ENCODE results near the gene BRI3. TPM values are rescaled to one million over a fixed set of nuclear protein-coding genes. Genes with fewer than 3 reads are reported as not detected.

BRI3 gene
- total and polyA plus RNA-seq, 5 experiments from 2014 or later = 15.1 to 86.2 (median 18.8) TPM

DNA sequence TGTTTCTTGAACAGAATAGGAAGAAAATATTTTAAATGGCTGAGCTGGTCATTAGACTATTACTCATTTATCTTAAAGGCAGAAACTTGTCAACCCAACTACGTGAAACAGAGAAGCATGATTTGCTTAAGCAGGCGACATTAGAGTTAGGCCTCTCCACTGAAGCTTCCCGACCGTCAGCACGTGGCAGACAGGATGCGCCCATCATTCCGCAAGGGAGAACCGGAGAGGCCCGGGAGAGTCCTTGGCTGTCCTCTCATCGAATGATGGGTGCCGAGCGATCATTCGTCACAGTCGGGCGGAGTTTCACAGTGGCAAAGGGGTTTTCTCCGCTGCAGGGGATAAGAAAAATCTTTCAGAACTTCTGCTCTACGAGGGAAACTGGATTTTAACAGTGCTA lies 11.8 kb downstream of the BRI3 start:
- no peak for ATAC-seq
- Mint-ChIP-seq H3K4me1 (peaks cover 0 to 7% (median 4%) of the 10 kb centered on the region in 4 donors), H3K27ac (no peak overlapping the region), H3K27me3 (no peaks in the 10 kb centered on the region), H3K36me3 (peaks cover 0 to 13% (median 0%) of the 10 kb centered on the region in 3 donors), H3K9me3 (no peaks in the 10 kb centered on the region), H3K4me3 (no peak overlapping the region)
- DNase-seq = no peak
- POLR2A ChIA-PET = no interaction called here

- ATAC-seq = no peak
- Mint-ChIP-seq H3K9me3 (no peaks in the 10 kb centered on the region), H3K4me1 (peaks cover 0 to 3% (median 2%) of the 10 kb centered on the region in 4 donors), H3K27me3 (no peaks in the 10 kb centered on the region), H3K36me3 (peaks cover 0 to 10% (median 0%) of the 10 kb centered on the region in 3 donors), H3K4me3 (no peak overlapping the region), H3K27ac (no peak overlapping the region)
- no peak for DNase-seq
- POLR2A ChIA-PET = no interaction called here
These were observed 12.3 kb downstream of the BRI3 start for GRCh38 chr7:98293746-98294145.

DNA sequence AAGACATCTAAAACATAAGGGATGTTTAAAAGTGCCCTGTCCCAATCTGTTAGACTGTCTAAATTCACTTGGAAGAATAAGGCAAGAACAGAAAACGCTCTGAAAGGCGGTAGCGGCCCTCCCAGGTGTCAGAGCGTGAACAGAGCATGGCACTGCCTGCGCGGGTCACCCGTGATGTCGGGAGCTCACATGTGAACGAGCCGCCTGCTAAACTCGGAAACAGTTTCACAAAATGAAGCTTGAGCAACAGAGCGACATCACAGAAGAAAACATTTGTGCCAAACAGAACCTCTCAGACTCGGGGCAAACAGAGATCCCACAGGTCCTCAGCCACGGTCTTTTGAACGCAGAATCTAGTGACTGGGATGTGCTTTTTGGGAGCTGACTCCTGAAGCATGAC lies 12.8 kb downstream of the BRI3 start:
- ATAC-seq (no peak), DNase-seq (no peak)
- peaks cover 0 to 3% (median 2%) of the 10 kb centered on the region in 4 donors for H3K4me1 Mint-ChIP-seq
- H3K9me3 Mint-ChIP-seq = no peaks in the 10 kb centered on the region
- peak overlapping the region in 1 of 10 donors; percentile 22 for H3K27ac Mint-ChIP-seq
- POLR2A ChIA-PET = no interaction called here
- H3K27me3 Mint-ChIP-seq = no peaks in the 10 kb centered on the region
- peaks cover 0 to 8% (median 0%) of the 10 kb centered on the region in 3 donors for H3K36me3 Mint-ChIP-seq
- no peak overlapping the region for H3K4me3 Mint-ChIP-seq

GRCh38 chr7:98294798-98295382 lies 13.4 kb downstream of the BRI3 start:
- Mint-ChIP-seq H3K27me3 (no peaks in the 10 kb centered on the region), H3K36me3 (peaks cover 0 to 8% (median 0%) of the 10 kb centered on the region in 3 donors), H3K4me1 (peaks cover 0 to 2% (median under 1%) of the 10 kb centered on the region in 4 donors), H3K27ac (peak overlapping the region in 1 of 10 donors; percentile 22), H3K4me3 (no peak overlapping the region), H3K9me3 (no peaks in the 10 kb centered on the region)
- peak; percentile 49 to 56 for ATAC-seq
- POLR2A ChIA-PET = no interaction called here
- DNase-seq = peak in 3 of 10 donors; percentile 12 to 27 (median 25)

GRCh38 chr7:98295467-98296192 lies 14.1 kb downstream of the BRI3 start:
- ATAC-seq = no peak
- peak overlapping the region in 1 of 10 donors; percentile 33 for H3K27ac Mint-ChIP-seq
- peaks cover 0 to 8% (median 0%) of the 10 kb centered on the region in 3 donors for H3K36me3 Mint-ChIP-seq
- DNase-seq = no peak
- POLR2A ChIA-PET = no interaction called here
- peaks cover 0 to 2% (median 0%) of the 10 kb centered on the region in 9 donors for H3K9me3 Mint-ChIP-seq
- no peak overlapping the region for H3K4me3 Mint-ChIP-seq
- H3K27me3 Mint-ChIP-seq = no peaks in the 10 kb centered on the region
- peaks cover 0 to 2% (median under 1%) of the 10 kb centered on the region in 4 donors for H3K4me1 Mint-ChIP-seq

GRCh38 chr7:98296833-98297232 lies 15.3 kb downstream of the BRI3 start:
- H3K36me3 Mint-ChIP-seq = peaks cover 0 to 8% (median 0%) of the 10 kb centered on the region in 3 donors
- no peak for ATAC-seq
- no peaks in the 10 kb centered on the region for H3K27me3 Mint-ChIP-seq
- H3K4me3 Mint-ChIP-seq = no peak overlapping the region
- DNase-seq = no peak
- peaks cover 0 to 2% (median 0%) of the 10 kb centered on the region in 9 donors for H3K9me3 Mint-ChIP-seq
- peaks cover 0 to 5% (median 0%) of the 10 kb centered on the region in 4 donors for H3K4me1 Mint-ChIP-seq
- POLR2A ChIA-PET = no interaction called here
- H3K27ac Mint-ChIP-seq = no peak overlapping the region

DNA sequence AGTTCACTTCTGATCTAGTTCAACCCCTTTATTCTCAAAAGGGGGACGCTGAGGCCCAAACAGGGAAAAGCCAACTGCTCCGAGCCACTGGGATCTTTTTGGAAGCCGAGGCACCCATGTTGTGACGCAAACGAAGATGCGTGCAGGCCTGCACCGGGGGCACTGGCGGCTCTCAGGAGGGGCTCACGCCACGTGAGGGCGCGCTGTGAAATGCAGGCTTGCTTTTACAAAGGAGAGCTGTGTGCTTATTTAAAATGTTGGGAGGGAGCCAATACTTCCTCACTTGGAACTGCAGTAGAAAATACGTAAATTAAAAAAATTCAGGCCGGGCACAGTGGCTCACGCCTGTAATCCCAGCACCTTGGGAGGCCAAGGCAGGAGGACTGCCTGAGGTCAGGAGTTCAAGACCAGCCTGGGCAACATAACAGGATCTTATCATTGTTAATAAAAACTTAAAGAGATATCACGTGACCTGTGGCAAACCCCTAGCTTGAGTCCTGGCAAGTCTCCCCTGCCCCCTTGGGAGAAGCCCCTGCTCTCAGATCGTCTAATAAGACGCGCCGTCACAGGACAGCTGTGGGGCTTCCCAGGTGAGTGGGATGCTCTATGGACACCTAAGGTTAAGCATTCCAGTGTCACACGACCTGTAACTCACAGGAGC lies 16.3 kb downstream of the BRI3 start:
- Mint-ChIP-seq H3K4me3 (no peak overlapping the region), H3K36me3 (peaks cover 0 to 3% (median 0%) of the 10 kb centered on the region in 3 donors), H3K4me1 (peaks cover 0 to 8% (median 0%) of the 10 kb centered on the region in 4 donors), H3K27me3 (no peaks in the 10 kb centered on the region), H3K27ac (peak overlapping the region in 1 of 10 donors; percentile 38), H3K9me3 (peaks cover 0 to 2% (median 0%) of the 10 kb centered on the region in 9 donors)
- ATAC-seq = no peak
- no peak for DNase-seq
- POLR2A ChIA-PET = no interaction called here

GRCh38 chr7:98300595-98301372 lies 19.3 kb downstream of the BRI3 start:
- POLR2A ChIA-PET = no interaction called here
- DNase-seq = no peak
- H3K9me3 Mint-ChIP-seq = peaks cover 0 to 2% (median 0%) of the 10 kb centered on the region in 9 donors
- H3K36me3 Mint-ChIP-seq = no peaks in the 10 kb centered on the region
- H3K27me3 Mint-ChIP-seq = no peaks in the 10 kb centered on the region
- H3K27ac Mint-ChIP-seq = no peak overlapping the region
- no peak for ATAC-seq
- H3K4me3 Mint-ChIP-seq = no peak overlapping the region
- peaks cover 0 to 9% (median under 1%) of the 10 kb centered on the region in 4 donors for H3K4me1 Mint-ChIP-seq

GRCh38 chr7:98301693-98302470 lies 20.4 kb downstream of the BRI3 start:
- Mint-ChIP-seq H3K4me1 (peaks cover 0 to 9% (median under 1%) of the 10 kb centered on the region in 4 donors), H3K9me3 (peaks cover 0 to 2% (median 0%) of the 10 kb centered on the region in 9 donors), H3K27ac (peak overlapping the region in 1 of 10 donors; percentile 27), H3K36me3 (no peaks in the 10 kb centered on the region), H3K4me3 (no peak overlapping the region), H3K27me3 (no peaks in the 10 kb centered on the region)
- POLR2A ChIA-PET = no interaction called here
- ATAC-seq (no peak), DNase-seq (no peak)

- POLR2A ChIA-PET = no interaction called here
- Mint-ChIP-seq H3K4me1 (peaks cover 0 to 9% (median under 1%) of the 10 kb centered on the region in 4 donors), H3K27ac (peak overlapping the region in 3 of 10 donors; percentile 18 to 74 (median 57)), H3K27me3 (no peaks in the 10 kb centered on the region), H3K4me3 (no peak overlapping the region), H3K36me3 (peaks cover 0 to 3% (median 0%) of the 10 kb centered on the region in 3 donors), H3K9me3 (peaks cover 0 to 2% (median 0%) of the 10 kb centered on the region in 9 donors)
- ATAC-seq (no peak), DNase-seq (no peak)
These were observed 21.8 kb downstream of the BRI3 start for GRCh38 chr7:98303176-98303865.

- POLR2A ChIA-PET = no interaction called here
- ATAC-seq = no peak
- peak overlapping the region in 2 of 10 donors; percentile 57 to 74 for H3K27ac Mint-ChIP-seq
- peaks cover 0 to 9% (median under 1%) of the 10 kb centered on the region in 4 donors for H3K4me1 Mint-ChIP-seq
- no peak for DNase-seq
- H3K4me3 Mint-ChIP-seq = no peak overlapping the region
- peaks cover 0 to 2% (median 0%) of the 10 kb centered on the region in 9 donors for H3K9me3 Mint-ChIP-seq
- H3K27me3 Mint-ChIP-seq = no peaks in the 10 kb centered on the region
- H3K36me3 Mint-ChIP-seq = peaks cover 0 to 3% (median 0%) of the 10 kb centered on the region in 3 donors
These were observed 22.4 kb downstream of the BRI3 start for GRCh38 chr7:98303906-98304305.

Data from naive thymus-derived CD8-positive, alpha-beta T cell (primary cell).